Fibroblast of pulmonary artery (primary cell): ENCODE measurements around the gene ZNF730.
"Not testable (repeated sequence)": the region's sequence is repeated elsewhere in the genome, so short reads cannot be mapped to it uniquely, and the experiment has no call there.

ENCODE experiments used
- DNase-seq: peaks from one replicate; pipeline ENCODE4 v3.0.0-alpha.2; 2010; ENCODE audit warnings: low read depth
- H3K4me3 ChIP-seq: replicated peaks from 2 replicates; pipeline ENCODE4 v1.5.1; 2011; ENCODE audit warnings: low read depth, mild to moderate bottlenecking, control low read depth, low read length, moderate library complexity
- CTCF ChIP-seq: IDR thresholded peaks from 2 replicates; pipeline ENCODE4 v1.5.1; 2011; ENCODE audit warnings: mild to moderate bottlenecking, control low read depth, low read length, inconsistent platforms; ENCODE audit errors: missing control alignments

ZNF730 gene

GRCh38 chr19:23160766-23161165 is 43.9 kb downstream of the ZNF730 start:
- no peak overlapping the region for H3K4me3 ChIP-seq
- TF ChIP-seq CTCF, result no peak
- DNase-seq, result no peak

- H3K4me3 ChIP-seq, DNase-seq: not testable (repeated sequence)
Measured at GRCh38 chr19:23168286-23168685, 51.5 kb downstream of the ZNF730 start.

GRCh38 chr19:23183251-23183650 is 66.4 kb downstream of the ZNF730 start:
- H3K4me3 ChIP-seq, result no peak overlapping the region
- no peak for DNase-seq
- no peak for TF ChIP-seq CTCF

- DNase-seq, result no peak
- no peak for TF ChIP-seq CTCF
- no peak overlapping the region for H3K4me3 ChIP-seq
Measured at GRCh38 chr19:23190341-23190740, 73.5 kb downstream of the ZNF730 start.
